NT2/D1 (cell line): Measurements from ENCODE around the gene TGFA.

ENCODE experiments used
- DNase-seq: peaks from one replicate; pipeline ENCODE4 v3.0.0-alpha.2; 2011; ENCODE audit warnings: low read depth, low spot score
- H3K27me3 ChIP-seq: 2 replicates; pipeline ENCODE4 v1.6.0; 2011; ENCODE audit warnings: mild to moderate bottlenecking; ENCODE audit not compliant: insufficient read length, insufficient read depth
- H3K36me3 ChIP-seq: 2 replicates; pipeline ENCODE4 v1.6.1; 2011; ENCODE audit warnings: mild to moderate bottlenecking, low read length, mixed read lengths; ENCODE audit not compliant: insufficient read depth, insufficient read length
- H3K4me1 ChIP-seq: 2 replicates; pipeline ENCODE4 v1.5.1; 2011; ENCODE audit not compliant: insufficient read depth, insufficient read length
- H3K4me3 ChIP-seq: 2 replicates; pipeline ENCODE4 v1.5.1; 2011; ENCODE audit warnings: low read depth; ENCODE audit not compliant: insufficient read length
- H3K9ac ChIP-seq: 2 replicates; pipeline ENCODE4 v1.6.0; 2011; ENCODE audit warnings: low read depth; ENCODE audit not compliant: insufficient read length
- H3K9me3 ChIP-seq: 2 replicates; pipeline ENCODE4 v1.5.1; 2011; ENCODE audit warnings: mild to moderate bottlenecking, low read length; ENCODE audit not compliant: insufficient read depth
- SUZ12 ChIP-seq: IDR thresholded peaks from 2 replicates; pipeline ENCODE4 v1.6.1; 2011; ENCODE audit not compliant: insufficient read length, insufficient read depth; ENCODE audit errors: extremely low read depth
- YY1 ChIP-seq: IDR thresholded peaks from 2 replicates; pipeline ENCODE4 v1.6.1; 2011; ENCODE audit not compliant: insufficient read length, insufficient read depth
- ZNF274 ChIP-seq: IDR thresholded peaks from 2 replicates; pipeline ENCODE4 v1.6.1; 2011; ENCODE audit warnings: mild to moderate bottlenecking, low read depth, low read length

The TGFA gene

DNA sequence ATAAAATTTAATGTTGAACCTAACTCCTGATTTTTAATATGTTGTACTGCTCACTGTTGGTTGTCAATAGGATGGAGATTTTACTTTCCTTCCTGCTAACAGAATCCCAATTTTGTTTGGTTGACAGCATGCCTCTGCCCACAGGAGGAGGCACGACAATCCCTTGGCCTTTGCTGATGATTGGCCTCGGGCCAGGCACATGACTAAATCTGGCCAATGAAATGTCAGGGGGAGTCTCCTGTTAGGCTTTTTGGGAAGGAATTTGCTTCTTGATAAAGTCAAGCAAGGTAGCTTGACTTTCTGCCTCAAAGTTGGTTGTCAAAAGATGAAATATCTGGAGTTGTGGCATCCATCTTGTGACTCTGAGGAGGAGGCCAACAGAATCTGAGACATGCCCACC is 6.8 kb upstream of the TGFA start:
- no peaks in the 10 kb centered on the region for H3K27me3 ChIP-seq
- H3K4me1 ChIP-seq: no peaks in the 10 kb centered on the region
- no peaks in the 10 kb centered on the region; the same call in 1 of the 2 replicates for H3K9me3 ChIP-seq
- TF ChIP-seq ZNF274 (no peak), YY1 (no peak), SUZ12 (no peak)
- no peak for DNase-seq
- no peak overlapping the region for H3K4me3 ChIP-seq
- H3K36me3 ChIP-seq: no peaks in the 10 kb centered on the region
- H3K9ac ChIP-seq: no peak overlapping the region

DNA sequence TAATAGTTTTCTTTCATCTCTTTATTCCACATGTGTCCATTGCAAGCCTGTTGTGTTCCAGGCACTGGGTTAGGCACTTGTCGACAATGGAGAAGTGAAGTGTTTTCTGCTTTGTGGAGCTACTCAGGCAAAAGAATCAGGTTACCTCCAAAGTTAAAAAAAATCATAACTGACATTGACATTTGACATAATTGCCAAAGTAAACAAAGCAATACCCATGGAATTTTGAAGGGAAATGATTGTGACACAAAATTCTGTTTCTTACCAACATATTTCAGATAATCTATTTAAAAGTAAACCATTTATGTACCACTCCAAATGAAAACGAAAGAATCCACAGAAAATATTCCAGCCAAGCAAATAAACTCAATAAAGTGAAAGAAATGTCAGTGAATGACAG is 6.4 kb upstream of the TGFA start:
- TF ChIP-seq ZNF274: no peak
- no peak for TF ChIP-seq SUZ12
- TF ChIP-seq YY1: no peak
- H3K4me1 ChIP-seq: no peaks in the 10 kb centered on the region
- H3K27me3 ChIP-seq: peaks cover 4% of the 10 kb centered on the region
- H3K4me3 ChIP-seq: no peak overlapping the region
- no peaks in the 10 kb centered on the region for H3K36me3 ChIP-seq
- no peak overlapping the region for H3K9ac ChIP-seq
- DNase-seq: no peak
- H3K9me3 ChIP-seq: no peaks in the 10 kb centered on the region; the same call in 1 of the 2 replicates

DNA sequence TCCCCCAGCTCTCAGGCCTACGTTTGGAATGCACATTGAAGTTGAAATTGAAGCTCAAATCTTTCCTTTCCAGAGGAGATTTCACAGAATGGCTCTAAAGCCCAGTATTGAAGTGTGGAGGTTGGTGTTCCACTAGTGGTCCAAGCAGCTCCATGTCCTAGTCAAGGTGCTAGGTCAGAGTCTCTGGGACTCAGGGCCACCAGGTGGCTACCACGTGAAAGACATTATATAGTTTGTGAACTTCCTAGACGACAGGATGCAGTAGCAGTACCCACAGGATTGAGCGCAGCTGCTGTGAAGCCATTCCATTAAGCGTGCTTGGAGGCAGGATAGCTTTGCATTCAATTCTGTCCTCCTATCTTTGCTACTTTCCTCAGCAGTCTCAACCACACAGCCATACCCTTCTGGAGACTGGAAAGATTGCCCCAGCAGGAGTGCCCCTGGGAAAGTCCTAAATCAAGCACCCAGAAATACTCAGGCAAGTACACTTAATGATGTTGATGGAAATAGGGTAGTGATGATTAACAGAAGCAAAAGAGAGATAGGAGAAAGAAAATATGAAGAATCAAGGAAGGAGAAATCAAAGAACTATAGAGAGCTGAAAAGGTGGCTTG is 4.7 kb upstream of the TGFA start:
- no peak overlapping the region for H3K9ac ChIP-seq
- TF ChIP-seq ZNF274: no peak
- no peak for TF ChIP-seq YY1
- no peak for TF ChIP-seq SUZ12
- DNase-seq: no peak
- H3K9me3 ChIP-seq: no peaks in the 10 kb centered on the region; the same call in 1 of the 2 replicates
- peaks cover 5% of the 10 kb centered on the region for H3K27me3 ChIP-seq
- H3K36me3 ChIP-seq: no peaks in the 10 kb centered on the region
- H3K4me3 ChIP-seq: no peak overlapping the region
- H3K4me1 ChIP-seq: peaks cover 4% of the 10 kb centered on the region

DNA sequence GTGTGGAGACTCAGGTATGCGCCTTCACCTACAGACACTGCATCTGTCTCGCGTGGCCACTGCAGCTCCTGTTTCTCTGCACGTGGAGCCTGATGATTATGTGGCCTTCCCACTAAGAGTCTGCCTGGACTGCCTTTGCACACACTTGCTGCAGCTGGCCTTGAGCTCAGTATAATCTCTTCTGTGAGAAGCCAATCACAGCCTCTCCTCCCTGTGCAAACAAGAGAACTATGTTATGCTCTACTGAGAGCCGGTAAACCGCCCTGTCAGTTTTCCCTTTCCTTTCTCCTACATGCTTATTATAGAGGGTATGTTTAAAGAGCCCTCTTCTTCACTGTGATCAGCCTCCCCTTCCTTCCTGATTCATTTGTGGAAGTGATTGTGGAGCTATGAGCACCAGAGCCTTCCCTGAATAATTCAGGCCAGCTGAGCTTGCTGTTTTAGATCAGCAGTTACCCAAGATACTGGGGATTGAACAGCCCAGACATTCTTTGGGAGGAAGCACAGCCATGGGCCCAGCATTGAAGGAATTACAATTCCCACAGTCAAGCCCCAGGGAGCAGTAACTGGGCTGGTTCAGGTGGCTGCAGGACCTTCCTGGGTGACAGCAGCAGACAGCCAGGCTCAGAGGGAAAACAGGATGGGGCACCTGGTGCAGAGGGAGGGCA is 3.7 kb upstream of the TGFA start:
- no peak overlapping the region for H3K4me3 ChIP-seq
- peaks cover 15% of the 10 kb centered on the region for H3K27me3 ChIP-seq
- no peak overlapping the region for H3K9ac ChIP-seq
- DNase-seq: no peak
- H3K9me3 ChIP-seq: no peaks in the 10 kb centered on the region; the same call in 1 of the 2 replicates
- H3K4me1 ChIP-seq: peaks cover 4% of the 10 kb centered on the region
- no peak for TF ChIP-seq ZNF274
- TF ChIP-seq YY1: no peak
- TF ChIP-seq SUZ12: no peak
- H3K36me3 ChIP-seq: no peaks in the 10 kb centered on the region

- Histone ChIP-seq H3K9ac (no peak overlapping the region), H3K4me3 (no peak overlapping the region), H3K27me3 (peaks cover 22% of the 10 kb centered on the region), H3K9me3 (no peaks in the 10 kb centered on the region; the same call in 1 of the 2 replicates), H3K4me1 (peaks cover 4% of the 10 kb centered on the region), H3K36me3 (no peaks in the 10 kb centered on the region)
- DNase-seq: no peak
- no peak for TF ChIP-seq ZNF274
- no peak for TF ChIP-seq SUZ12
- no peak for TF ChIP-seq YY1
These were observed 3.0 kb upstream of the TGFA start for GRCh38 chr2:70556608-70557007.

- DNase-seq: no peak
These were observed 789 bp upstream of the TGFA start for GRCh38 chr2:70554338-70554892.

GRCh38 chr2:70553334-70553583 is 367 bp downstream of the TGFA start:
- Histone ChIP-seq H3K4me3 (peak overlapping the region; percentile 50), H3K27me3 (peaks cover 32% of the 10 kb centered on the region)

More at GRCh38 chr2:70554338-70554892, 789 bp upstream of the TGFA start:
- H3K4me1 ChIP-seq: peaks cover 4% of the 10 kb centered on the region
- peaks cover 32% of the 10 kb centered on the region for H3K27me3 ChIP-seq
- no peak for TF ChIP-seq ZNF274
- no peak for TF ChIP-seq YY1
- no peak for TF ChIP-seq SUZ12
- H3K4me3 ChIP-seq: peak overlapping the region; percentile 53
- H3K9me3 ChIP-seq: no peaks in the 10 kb centered on the region
- H3K9ac ChIP-seq: peak overlapping the region; percentile 46
- no peaks in the 10 kb centered on the region for H3K36me3 ChIP-seq

More at GRCh38 chr2:70553334-70553583, 367 bp downstream of the TGFA start:
- no peaks in the 10 kb centered on the region for H3K36me3 ChIP-seq
- TF ChIP-seq YY1 (no peak), ZNF274 (no peak), SUZ12 (no peak)
- no peaks in the 10 kb centered on the region for H3K9me3 ChIP-seq
- DNase-seq: peak; percentile 25
- H3K9ac ChIP-seq: peak overlapping the region; percentile 76
- peaks cover 4% of the 10 kb centered on the region for H3K4me1 ChIP-seq
